ENCODE data around the gene SLC9A4.

SLC9A4 gene

DNA sequence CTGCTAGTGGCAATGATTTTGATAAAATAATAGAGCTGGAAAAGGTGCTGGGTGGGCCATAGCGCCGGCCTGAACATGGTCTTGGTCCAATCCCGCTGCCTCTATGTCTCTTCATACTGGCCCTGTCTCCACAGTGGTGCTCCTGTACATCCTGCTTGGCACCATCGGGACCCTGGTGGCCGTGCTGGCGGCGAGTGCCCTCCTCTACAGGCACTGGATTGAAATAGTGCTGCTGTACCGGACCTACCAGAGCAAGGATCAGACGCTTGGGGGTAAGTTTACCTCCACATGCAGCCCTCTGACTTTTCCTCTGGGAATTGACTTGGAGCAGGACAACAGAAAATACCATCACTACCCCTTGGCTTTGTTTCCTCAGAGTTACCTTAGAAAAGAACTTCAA, 26.1 kb upstream of the SLC9A4 start:
- DNase-seq, result no peak
- Histone ChIP-seq H3K36me3 (no peaks in the 10 kb centered on the region), H3K4me1 (no peaks in the 10 kb centered on the region), H3K27me3 (no peaks in the 10 kb centered on the region), H3K9me3 (no peaks in the 10 kb centered on the region), H3K4me3 (ENCODE audit: low read depth, low read length) (no peak overlapping the region)
- TF ChIP-seq, protein P1, sequence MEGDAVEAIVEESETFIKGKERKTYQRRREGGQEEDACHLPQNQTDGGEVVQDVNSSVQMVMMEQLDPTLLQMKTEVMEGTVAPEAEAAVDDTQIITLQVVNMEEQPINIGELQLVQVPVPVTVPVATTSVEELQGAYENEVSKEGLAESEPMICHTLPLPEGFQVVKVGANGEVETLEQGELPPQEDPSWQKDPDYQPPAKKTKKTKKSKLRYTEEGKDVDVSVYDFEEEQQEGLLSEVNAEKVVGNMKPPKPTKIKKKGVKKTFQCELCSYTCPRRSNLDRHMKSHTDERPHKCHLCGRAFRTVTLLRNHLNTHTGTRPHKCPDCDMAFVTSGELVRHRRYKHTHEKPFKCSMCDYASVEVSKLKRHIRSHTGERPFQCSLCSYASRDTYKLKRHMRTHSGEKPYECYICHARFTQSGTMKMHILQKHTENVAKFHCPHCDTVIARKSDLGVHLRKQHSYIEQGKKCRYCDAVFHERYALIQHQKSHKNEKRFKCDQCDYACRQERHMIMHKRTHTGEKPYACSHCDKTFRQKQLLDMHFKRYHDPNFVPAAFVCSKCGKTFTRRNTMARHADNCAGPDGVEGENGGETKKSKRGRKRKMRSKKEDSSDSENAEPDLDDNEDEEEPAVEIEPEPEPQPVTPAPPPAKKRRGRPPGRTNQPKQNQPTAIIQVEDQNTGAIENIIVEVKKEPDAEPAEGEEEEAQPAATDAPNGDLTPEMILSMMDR (IDR thresholded peaks at IDR 0.05; ENCODE audit: low read depth, low read length), result no peak

DNA sequence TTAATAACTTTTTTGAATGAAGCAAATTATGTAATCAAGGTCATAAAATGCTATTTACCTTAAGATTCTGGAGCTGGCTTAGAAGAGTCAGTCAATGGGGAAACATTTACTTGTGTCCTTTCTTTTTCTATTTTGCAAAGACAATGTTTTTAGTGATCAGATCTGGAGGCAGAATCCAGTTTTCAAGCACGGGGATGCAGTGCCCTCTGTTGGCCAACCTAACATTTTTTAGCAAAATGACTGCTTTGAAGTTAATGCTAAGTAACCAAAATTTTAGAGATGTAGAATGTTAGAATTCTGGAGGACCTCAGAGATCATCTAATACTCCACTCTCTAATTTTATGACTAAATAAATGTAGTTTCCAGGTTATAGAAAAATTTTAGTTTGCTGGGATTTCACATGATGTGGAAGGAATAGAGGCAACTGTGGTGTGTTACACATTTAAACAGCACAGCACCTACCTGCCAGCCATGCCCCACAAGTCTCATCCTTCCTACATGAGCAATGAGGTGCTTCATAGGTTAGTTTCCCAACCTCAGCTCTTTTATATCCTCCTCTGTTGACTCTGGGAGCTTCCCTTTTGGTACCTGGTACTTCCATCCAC, 23.6 kb upstream of the SLC9A4 start:
- Histone ChIP-seq H3K4me1 (no peaks in the 10 kb centered on the region), H3K27me3 (no peaks in the 10 kb centered on the region), H3K4me3 (ENCODE audit: low read depth, low read length) (no peak overlapping the region), H3K9me3 (no peaks in the 10 kb centered on the region), H3K36me3 (no peaks in the 10 kb centered on the region)
- TF ChIP-seq, protein P1 (IDR thresholded peaks at IDR 0.05; ENCODE audit: low read depth, low read length), result peak; percentile 55
- DNase-seq, result peak; percentile 13

DNA sequence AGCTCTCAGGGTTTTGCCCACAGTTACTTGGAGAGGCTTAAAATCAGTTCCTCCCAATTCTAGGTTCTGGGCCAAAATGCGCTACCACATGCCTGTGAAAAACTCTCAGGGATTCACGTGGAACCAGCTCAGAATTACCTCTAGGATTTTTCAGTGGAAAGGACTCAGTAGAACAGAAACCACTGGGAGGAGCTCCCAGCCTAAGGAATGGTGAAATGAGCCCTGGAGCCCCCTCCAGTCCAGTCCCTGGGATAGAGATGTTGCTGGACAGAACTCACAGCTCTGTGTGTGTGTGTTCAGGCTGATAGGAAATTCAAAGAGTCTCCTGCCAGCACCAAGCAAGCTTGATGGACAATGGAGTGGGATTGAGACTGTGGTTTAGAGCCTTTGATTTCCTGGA, 21.1 kb upstream of the SLC9A4 start:
- no peaks in the 10 kb centered on the region for H3K27me3 ChIP-seq
- H3K4me3 ChIP-seq (ENCODE audit: low read depth, low read length), result no peak overlapping the region
- no peaks in the 10 kb centered on the region for H3K36me3 ChIP-seq
- TF ChIP-seq, protein P1 (IDR thresholded peaks at IDR 0.05; ENCODE audit: low read depth, low read length), result no peak
- no peaks in the 10 kb centered on the region for H3K4me1 ChIP-seq
- no peaks in the 10 kb centered on the region for H3K9me3 ChIP-seq
- no peak for DNase-seq

DNA sequence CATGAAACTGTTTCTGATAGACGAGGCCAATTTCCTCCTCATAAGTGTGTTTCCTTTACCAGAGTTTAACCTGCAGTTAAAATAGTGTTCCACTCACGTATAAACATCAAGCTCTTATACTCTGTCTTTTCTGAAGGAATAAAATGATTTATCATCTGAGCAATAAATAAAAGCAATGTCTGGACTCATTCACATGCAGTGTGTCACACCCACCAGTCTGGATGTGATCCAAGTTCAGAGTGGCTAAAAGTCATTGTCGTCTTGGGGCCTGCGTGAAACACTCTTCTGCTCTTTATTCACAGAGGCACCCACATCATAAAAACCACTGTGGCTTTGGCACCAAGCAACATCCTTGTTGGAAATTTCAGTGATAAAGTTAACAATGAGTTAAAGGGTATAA, 19.5 kb upstream of the SLC9A4 start:
- Histone ChIP-seq H3K9me3 (no peaks in the 10 kb centered on the region), H3K36me3 (no peaks in the 10 kb centered on the region), H3K4me3 (ENCODE audit: low read depth, low read length) (no peak overlapping the region), H3K27me3 (no peaks in the 10 kb centered on the region), H3K4me1 (no peaks in the 10 kb centered on the region)
- DNase-seq, result no peak
- TF ChIP-seq, protein P1 (IDR thresholded peaks at IDR 0.05; ENCODE audit: low read depth, low read length), result no peak

DNA sequence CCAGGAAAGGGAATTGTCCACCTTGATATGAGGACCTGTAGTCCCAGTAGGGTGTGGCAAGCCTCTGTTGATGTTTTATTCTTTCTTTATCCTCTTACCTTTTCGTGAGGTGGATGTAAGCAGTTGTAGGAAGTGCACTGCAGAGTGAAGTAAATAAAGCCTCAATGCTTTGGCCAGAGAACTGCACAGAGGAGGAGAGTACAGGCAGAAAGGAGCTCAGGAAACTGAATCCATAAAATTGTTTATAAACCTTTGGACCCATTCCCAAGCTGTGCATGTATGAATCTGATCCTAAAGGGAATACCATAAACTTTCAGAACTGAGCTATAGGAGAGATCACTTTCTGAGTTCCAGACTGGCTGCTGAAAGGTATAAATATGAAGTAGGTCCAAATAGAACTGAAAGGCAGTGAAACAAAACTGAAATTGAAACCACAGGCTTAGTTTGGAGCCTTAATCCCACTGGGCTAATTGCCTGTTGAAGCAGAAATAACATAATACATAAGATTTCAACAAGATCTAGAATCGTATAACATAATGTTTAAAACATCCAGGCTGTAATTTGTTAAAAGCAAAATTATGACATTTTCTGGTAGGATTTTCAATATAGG, 17.9 kb upstream of the SLC9A4 start:
- H3K4me3 ChIP-seq (ENCODE audit: low read depth, low read length), result no peak overlapping the region
- H3K27me3 ChIP-seq, result no peaks in the 10 kb centered on the region
- TF ChIP-seq, protein P1 (IDR thresholded peaks at IDR 0.05; ENCODE audit: low read depth, low read length), result no peak
- no peak for DNase-seq
- no peaks in the 10 kb centered on the region for H3K4me1 ChIP-seq
- no peaks in the 10 kb centered on the region for H3K36me3 ChIP-seq
- H3K9me3 ChIP-seq, result no peaks in the 10 kb centered on the region

DNA sequence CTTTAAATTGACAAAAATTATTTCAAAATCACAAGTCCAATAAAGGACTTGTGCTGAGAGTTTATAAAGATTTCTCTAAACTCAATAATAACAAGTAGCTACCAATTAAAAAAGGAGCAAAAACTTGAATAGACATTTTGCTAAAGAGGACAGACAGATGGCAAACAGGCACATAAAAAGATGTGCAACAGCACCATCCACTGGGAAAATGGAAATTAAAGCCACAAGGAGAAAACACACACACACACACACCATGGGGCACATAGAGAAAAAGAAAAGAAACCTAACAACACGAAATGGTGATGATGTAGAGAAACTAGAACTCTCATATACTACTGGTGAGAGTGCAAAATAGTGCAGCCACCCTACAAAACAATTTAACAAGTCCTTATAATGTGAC, 12.6 kb upstream of the SLC9A4 start:
- Histone ChIP-seq H3K4me3 (ENCODE audit: low read depth, low read length) (no peak overlapping the region), H3K36me3 (no peaks in the 10 kb centered on the region), H3K4me1 (no peaks in the 10 kb centered on the region), H3K9me3 (no peaks in the 10 kb centered on the region), H3K27me3 (no peaks in the 10 kb centered on the region)
- TF ChIP-seq, protein P1 (IDR thresholded peaks at IDR 0.05; ENCODE audit: low read depth, low read length), result no peak
- no peak for DNase-seq
